ENCODE data around the gene GSK3A.
"Not testable (repeated sequence)": the region's sequence is repeated elsewhere in the genome, so short reads cannot be mapped to it uniquely, and the experiment has no call there.

- not testable (repeated sequence) for TF ChIP-seq CTCF, POLR2A, POLR2AphosphoS5, EP300 (IDR thresholded peaks at IDR 0.05)
These were observed 24.7 kb upstream of the GSK3A start for GRCh38 chr19:42266928-42267603.
